Renal cortex interstitium (tissue), 15 donors: Measurements from ENCODE around the gene TIPARP. TPM values are rescaled to one million over a fixed set of nuclear protein-coding genes. Genes with fewer than 3 reads are reported as not detected.
A peak's percentile ranks its signal among the peaks of the same experiment; 100 is the strongest.

Experiments
- DNase-seq, 11 donors: peaks; one replicate each; pipeline ENCODE4 v3.0.0-alpha.2; 2013; ENCODE audit warnings: low read depth in 9 of 11, low spot score in 4 of 11; ENCODE audit errors: extremely low read depth in 1 of 11
- long read RNA-seq, 16 experiments: transcript quantifications; one replicate each; lab custom pipeline, GENCODE V29; 2026
- polyA plus RNA-seq, 3 donors: library from polyadenylated mRNA; unstranded; fragments of 120-200 nt; gene quantifications; one replicate each; pipeline ENCODE4 v1.2.1, GENCODE V29; 2013; ENCODE audit not compliant: insufficient read length in 3 of 3

Gene TIPARP, protein sequence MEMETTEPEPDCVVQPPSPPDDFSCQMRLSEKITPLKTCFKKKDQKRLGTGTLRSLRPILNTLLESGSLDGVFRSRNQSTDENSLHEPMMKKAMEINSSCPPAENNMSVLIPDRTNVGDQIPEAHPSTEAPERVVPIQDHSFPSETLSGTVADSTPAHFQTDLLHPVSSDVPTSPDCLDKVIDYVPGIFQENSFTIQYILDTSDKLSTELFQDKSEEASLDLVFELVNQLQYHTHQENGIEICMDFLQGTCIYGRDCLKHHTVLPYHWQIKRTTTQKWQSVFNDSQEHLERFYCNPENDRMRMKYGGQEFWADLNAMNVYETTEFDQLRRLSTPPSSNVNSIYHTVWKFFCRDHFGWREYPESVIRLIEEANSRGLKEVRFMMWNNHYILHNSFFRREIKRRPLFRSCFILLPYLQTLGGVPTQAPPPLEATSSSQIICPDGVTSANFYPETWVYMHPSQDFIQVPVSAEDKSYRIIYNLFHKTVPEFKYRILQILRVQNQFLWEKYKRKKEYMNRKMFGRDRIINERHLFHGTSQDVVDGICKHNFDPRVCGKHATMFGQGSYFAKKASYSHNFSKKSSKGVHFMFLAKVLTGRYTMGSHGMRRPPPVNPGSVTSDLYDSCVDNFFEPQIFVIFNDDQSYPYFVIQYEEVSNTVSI
- 10 to 100 TPM; 24.1 to 28.6 (median 25.2) TPM for polyA plus RNA-seq
- long read RNA-seq, donor 1, partial matches to known transcripts: 5 of 5 reads
- long read RNA-seq, donor 1, other reads (novel, unspliced or antisense): 0 of 5 reads
- long read RNA-seq, donor 2, full-length matches to known transcripts: 1 of 1 reads
- long read RNA-seq, donor 2, partial matches to known transcripts: 0 of 1 reads
- long read RNA-seq, donor 2, other reads (novel, unspliced or antisense): 0 of 1 reads
- long read RNA-seq, donor 3, full-length matches to known transcripts: 1 of 1 reads
- long read RNA-seq, donor 3, partial matches to known transcripts: 0 of 1 reads
- long read RNA-seq, donor 3, other reads (novel, unspliced or antisense): 0 of 1 reads
- long read RNA-seq, donor 4: 0 reads
- long read RNA-seq, donor 5: 0 reads
- long read RNA-seq, donor 6: 0 reads
- long read RNA-seq, donor 7, full-length matches to known transcripts: 4 of 4 reads
- long read RNA-seq, donor 7, partial matches to known transcripts: 0 of 4 reads
- long read RNA-seq, donor 7, other reads (novel, unspliced or antisense): 0 of 4 reads
- long read RNA-seq, donor 8, full-length matches to known transcripts: 4 of 11 reads
- long read RNA-seq, donor 8, partial matches to known transcripts: 7 of 11 reads
- long read RNA-seq, donor 8, other reads (novel, unspliced or antisense): 0 of 11 reads
- long read RNA-seq, donor 9: 0 reads
- long read RNA-seq, donor 10, full-length matches to known transcripts: 4 of 4 reads
- long read RNA-seq, donor 10, partial matches to known transcripts: 0 of 4 reads
- long read RNA-seq, donor 10, other reads (novel, unspliced or antisense): 0 of 4 reads
- long read RNA-seq, donor 11, full-length matches to known transcripts: 1 of 1 reads
- long read RNA-seq, donor 11, partial matches to known transcripts: 0 of 1 reads
- long read RNA-seq, donor 11, other reads (novel, unspliced or antisense): 0 of 1 reads
- long read RNA-seq, donor 12, full-length matches to known transcripts: 1 of 1 reads
- long read RNA-seq, donor 12, partial matches to known transcripts: 0 of 1 reads
- long read RNA-seq, donor 12, other reads (novel, unspliced or antisense): 0 of 1 reads
- long read RNA-seq, donor 13, full-length matches to known transcripts: 5 of 5 reads
- long read RNA-seq, donor 13, partial matches to known transcripts: 0 of 5 reads
- long read RNA-seq, donor 13, other reads (novel, unspliced or antisense): 0 of 5 reads
- long read RNA-seq, donor 14, full-length matches to known transcripts: 1 of 1 reads
- long read RNA-seq, donor 14, partial matches to known transcripts: 0 of 1 reads
- long read RNA-seq, donor 14, other reads (novel, unspliced or antisense): 0 of 1 reads
- long read RNA-seq, donor 15, full-length matches to known transcripts: 5 of 5 reads
- long read RNA-seq, donor 15, partial matches to known transcripts: 0 of 5 reads
- long read RNA-seq, donor 15, other reads (novel, unspliced or antisense): 0 of 5 reads
- long read RNA-seq, donor 16, full-length matches to known transcripts: 5 of 14 reads
- long read RNA-seq, donor 16, partial matches to known transcripts: 9 of 14 reads
- long read RNA-seq, donor 16, other reads (novel, unspliced or antisense): 0 of 14 reads

DNA sequence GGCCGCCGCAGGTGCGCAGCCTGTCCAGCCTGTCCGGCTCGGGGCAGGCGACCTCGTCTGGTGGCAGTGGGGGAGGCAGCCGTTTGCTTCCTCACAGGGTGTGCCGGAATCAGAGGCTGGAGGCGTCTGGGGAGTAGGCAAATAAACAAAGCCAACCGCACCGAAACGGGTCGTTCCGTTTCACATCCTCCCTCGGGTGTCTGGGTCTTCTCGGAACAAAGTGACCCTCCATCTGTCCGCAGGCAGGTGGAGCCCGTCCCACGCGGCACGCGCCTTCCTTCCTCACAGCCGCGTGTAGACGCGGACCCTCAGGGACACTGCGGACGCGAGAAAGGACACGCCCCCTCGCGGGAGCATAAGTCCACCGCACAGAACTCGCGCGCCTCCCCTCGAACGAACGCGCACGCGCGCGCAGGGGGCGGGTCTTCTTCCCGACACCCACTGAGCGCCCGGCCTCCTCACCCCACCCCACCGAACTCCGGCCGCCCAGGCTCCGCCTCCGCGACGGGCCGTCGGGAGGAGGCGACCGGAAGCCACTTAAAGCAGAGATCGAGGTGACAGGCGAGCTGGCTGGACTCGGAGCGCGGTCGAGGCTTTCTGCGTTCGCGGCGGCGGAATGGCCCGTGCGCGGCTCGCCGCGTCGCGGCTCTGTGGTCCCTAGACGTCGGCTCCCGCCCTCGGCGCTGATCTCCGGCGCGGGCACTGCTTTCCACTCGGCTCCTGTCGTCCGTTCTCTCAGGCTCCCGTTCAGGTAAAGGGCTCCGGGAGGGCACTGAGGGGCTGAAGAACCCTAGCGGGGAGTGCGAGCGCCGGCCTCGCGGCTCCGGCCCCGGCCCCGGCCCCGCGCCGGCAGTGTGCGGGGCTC is at the start of gene TIPARP:
TIPARP (plus strand) TSS at position 545 of the 865 bp plus-strand sequence. CDS start 3,108 bp downstream, outside the sequence.
- peak; percentile 96 to 99 (median 97) for DNase-seq

DNA sequence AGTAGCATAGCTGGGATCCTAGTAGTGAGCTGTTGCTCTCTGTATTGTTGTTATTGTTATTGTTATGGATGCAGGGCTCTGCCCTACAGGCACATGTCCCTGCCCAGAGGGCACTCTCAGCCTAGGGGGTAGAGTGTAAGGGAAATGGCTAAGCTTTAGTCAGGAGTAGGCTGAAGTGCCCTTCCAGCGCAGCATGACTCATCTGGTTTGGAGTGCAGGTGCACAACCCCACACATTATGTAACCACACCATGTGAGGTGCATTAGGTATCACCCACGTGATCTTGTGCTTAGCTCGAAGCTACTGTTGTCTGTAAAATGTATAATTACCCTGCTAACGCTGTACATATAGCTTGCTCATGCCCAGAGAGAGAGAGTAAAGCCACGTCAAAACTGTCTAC is 48.3 kb upstream of the TIPARP start:
- DNase-seq: no peak

DNA sequence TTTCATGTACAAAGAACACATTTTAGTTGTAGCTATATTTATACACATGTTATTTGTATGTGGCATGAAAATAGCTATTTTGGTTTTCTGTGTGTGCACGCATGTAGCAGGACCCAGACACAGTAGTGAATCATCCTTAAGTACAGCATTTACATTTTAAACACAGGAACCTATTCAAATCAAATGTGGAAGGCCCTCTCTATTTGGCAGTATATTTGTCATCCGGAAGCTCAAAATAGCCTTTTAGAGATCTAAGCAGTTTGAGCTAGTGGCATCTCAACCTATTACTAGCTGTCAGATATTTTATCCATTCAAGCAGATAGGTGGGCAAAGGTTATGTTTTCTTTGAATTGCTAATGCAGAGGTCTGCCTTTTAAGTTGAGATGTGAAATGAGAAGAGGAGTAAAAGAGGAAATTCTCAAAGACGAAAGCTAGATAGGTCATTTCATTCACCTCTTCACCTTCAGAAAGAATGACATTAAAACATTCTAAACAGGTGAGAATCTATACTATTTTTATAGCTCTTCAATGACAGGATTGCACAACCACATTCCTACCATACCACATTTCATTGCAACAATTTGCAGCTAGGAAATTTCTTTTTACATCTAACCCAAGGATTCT is 46.3 kb upstream of the TIPARP start:
- DNase-seq: peak in 1 of 11 donors; percentile 13

DNA sequence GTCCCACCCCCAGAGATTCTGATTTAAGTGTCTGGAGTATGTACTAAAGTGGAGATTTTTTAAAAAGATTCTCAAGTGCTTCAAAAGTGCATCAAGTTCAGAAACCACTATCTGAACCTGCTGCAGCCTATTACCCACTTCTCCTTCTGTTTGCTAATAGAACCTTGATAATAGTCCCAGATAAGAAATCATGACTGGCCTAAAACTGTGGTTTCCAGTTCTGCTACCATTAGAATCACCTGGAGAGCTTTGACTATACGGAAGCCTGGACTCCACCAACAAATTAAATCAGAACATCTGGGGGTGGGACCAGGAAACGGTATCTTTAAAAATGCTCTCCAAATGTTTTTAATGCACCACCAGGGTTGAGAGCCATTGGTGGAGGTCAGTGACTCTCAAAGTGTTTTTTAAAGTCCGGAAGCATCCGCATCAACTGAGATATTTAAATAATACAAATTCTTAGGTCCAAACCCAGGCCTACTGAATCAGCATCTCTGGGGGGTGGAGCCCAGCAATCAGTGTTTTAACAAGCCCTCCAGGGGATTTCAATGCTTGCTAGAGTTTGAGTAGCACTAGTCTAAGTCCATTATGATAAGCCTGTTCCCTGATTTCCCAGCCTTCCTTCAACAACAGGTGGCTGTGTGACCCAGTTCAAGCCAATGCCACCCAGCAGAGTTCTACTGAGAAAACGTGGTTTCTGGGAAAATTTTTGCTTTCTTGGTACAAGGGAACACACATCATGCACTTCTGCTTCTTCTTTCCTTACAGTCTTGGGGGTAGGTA is 45.4 kb upstream of the TIPARP start:
- no peak for DNase-seq

DNA sequence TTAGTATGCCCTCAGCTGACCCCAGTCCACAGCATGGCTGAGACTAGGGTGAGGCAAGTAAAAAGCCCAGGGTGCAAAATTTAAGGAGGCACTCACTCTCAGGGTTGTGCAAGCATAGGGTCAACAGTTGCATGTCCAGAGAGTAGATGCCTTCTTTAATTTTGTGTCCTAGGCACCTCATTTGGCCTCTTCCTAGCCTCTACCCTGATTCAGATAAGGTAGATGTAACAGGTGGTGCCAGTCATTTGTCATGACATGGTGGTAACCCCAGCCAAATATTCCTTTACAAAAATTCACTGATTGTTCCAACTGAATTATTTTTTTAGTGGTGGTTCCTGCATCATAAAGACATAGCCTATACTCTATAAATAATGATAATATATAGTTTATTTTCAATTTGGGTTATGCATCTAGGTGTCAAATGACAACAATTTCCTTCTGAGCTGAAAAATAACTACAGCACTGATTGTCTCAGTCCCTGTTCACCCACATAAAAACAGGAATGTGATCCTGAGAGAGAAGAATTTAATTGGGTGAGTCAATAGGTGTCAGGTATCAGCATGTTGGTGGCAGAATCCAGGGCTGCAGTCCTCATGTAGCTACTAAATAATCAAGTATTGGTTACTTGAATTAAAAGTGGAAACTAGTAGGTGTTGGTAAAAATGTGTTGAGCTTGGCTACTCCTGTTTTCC is 44.2 kb upstream of the TIPARP start:
- DNase-seq: peak in 1 of 11 donors; percentile 54

DNA sequence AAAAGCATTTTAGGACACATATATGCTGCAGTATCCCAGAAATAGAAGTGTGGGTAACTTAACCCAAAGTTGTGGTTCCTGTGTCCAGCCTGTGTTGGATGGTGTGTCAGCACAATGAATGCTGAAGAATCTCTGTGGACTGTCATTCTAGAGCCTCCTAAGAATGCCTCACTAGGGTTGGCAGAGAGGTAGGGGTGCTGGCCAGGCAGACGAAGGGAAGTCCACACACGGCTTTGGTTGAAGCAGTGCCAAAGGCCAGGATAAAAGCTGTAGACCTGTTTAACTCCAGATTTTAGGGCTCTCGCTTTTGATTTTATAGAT is 43.7 kb upstream of the TIPARP start:
- DNase-seq: peak in 1 of 11 donors; percentile 19

DNA sequence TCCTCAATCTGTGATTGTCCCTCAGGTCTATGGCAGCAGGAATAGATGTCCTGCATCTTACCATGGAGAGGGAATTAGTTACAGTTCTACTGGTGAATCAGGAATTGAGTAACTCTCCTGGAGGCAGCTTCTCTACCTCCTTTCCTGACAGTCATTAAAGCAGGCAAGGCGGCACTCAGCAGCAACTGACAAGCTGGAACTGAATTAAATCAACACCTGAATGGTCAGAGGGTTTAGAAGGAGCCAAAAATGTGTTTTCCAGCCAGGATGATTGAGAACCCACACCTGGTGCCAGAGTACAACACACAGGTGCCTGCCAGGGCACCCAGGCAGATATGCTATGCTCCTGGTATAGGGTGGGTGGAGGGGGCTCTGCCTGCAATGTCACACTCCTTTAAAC is 43.1 kb upstream of the TIPARP start:
- DNase-seq: no peak

DNA sequence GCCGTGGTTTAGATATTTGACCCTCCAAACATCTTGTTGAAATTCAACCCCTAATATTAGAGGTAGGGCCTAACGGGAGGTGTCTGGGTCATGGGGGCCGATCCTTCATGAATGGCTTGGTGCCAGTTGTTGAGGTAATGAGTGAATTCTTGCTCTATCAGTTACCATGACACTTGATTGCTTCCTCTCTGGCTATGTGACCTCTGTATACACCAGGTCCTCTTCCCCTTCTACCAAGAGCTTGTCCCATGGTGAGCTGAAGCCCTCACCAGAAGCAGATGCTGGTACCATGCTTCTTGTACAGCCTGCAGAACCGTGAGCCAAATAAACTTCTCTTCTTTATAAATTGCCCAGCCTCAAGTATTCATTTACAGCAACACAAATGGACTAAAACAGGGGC is 41.8 kb upstream of the TIPARP start:
- DNase-seq: no peak

DNA sequence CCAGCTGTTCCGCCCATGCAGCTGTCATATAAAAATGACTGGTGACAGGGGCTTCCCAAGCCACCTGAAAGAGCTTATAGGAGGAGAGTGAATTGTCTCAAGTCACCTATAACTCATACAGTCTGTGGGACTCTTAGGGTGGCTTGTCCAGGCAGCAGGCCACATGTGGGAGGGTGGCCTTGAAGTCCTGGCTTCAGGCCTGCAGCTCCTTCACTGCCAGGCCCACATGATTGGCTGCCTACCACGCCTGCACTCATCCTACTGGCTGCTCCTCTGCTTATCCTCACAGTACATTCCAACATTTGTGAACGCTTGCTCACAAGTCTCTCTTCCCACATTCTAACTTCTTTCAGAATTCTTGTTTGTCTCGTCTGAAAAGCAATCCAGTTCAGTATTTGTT is 41.1 kb upstream of the TIPARP start:
- no peak for DNase-seq

DNA sequence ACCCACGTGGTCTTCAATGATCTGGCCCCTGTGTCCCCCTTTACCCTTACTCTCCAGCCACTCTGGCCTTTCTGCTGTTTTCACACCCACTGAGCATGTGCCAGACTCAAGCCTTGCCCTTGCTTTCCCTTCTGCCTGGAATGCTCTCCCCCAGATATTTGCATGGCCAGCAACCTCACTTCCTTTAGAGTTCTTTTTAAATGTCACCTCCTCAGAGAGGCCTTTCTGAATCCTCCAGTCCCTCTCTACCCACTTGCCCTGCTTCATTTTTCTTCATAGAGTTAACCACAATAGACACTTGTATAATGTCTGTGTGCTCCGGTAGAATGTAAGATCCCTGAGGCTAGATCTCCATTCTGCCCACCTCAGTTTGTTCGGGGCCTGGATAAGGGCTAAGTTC is 39.4 kb upstream of the TIPARP start:
- no peak for DNase-seq

DNA sequence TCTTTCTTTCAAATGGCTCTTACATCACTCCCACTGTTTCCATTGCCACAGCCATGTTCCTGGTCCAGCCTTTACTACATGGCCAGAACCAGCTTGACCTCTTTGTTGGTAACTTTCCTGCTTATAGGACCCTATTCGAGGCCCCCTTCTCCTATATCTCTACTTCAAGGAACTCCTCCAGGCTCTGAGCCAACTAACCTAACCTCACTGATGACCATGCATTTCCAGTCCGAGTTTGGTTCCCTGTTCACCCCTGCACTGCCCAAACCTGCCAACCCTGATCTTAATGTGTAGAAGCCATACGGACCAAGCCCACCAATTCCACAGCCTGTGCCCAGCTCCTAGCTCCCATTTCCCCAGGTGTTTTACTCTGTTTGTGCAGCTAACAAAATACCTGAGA is 38.4 kb upstream of the TIPARP start:
- no peak for DNase-seq

DNA sequence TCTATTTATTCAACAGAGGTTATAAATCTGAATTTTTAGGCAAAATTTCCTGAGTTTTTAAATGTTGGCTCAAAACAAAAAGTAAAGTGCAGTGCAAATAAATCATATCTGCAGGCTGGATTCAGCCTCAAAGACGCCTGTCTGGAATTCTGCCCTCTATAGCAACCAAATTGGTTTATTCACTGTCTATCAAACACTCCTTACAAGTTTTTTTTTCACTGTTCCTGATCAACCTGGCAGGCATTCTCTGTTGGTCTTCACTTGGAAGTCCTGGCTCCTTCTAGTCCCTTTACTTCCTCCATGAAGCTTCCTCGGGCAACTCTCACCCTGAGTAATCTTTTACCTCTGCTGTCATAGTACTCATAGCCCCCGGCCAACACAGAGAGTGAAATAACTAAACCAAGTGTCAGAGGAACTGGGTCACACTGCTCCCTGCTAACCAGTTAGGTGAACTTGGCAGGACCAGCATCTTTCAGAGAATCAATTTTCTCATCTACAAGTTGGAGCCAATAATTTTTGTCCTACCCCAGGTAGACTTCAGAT is 36.8 kb upstream of the TIPARP start:
- no peak for DNase-seq

DNA sequence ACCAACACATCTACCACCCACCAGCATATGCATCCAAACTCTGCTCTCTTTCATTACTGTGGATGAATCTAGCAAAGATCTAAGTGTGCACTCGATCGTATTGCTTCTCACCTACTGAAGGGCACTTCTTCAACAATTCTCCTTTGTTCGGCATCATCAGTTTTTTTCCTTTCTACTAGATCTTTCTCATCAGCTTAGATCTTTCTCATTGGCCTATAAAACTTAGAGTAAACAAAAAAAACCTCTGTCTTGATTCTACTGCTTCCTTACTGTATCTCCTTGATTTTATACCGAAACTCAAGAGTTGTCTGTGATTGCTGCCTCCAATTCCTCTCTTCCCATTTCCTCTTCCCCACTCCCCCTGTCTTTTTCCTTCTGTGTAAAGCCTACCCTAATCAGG is 36.1 kb upstream of the TIPARP start:
- no peak for DNase-seq

DNA sequence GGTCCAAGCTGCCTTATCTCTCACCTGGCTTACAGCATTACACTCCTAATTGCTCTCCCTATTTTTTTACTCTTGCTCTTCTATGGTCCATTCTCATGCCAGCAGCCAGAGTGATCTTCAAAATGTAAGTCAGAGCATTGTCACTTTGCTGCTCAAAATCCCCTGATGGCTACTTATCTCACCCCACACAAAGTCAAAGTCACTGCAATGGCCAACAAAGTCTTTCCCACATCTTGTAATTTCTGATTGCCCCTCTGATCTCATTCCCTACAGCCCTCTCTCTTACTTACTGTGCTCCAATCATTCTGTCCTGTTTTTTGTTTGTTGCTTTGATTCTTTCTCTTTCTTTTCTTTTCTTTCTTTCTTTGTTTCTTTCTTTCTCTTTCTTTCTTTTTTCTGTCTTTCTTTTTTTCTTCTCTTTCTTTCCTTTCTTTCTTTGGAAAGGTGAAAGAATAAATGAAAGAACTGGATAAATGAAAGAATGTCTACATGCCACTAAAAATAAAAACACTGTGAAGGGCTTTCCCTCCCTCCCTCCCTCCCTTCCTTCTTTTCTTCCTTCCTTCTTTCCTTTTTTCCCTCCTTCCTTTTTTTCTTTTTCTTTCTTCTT is 34.9 kb upstream of the TIPARP start:
- DNase-seq: no peak
